Measurements from ENCODE around the gene CCL13.

The CCL13 gene

DNA sequence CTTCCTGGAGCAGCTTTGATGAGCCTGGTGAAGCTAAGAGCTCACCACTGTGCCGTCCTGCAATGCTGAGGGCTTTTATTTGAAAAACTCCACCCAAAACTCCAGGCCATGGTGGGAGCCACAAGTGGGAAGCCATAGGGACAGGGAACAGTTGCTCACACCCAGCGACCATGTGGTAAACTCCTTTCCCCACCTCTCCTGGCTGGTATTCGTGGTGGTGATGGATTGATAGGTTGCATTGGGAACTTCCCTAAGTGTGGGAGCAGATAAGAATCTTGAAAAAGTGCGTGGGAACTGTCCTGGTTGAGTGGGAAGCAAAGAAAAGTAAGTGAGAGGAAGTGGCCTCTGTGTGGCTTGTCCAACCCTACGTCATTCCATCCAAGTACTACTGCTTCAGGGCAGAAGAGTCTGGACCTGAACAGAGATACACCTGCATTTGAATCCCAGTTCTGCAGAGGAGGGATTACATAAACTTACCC is 6.9 kb downstream of the CCL13 start, which contains the start of gene CCL1:
Gene CCL1, minus strand, starts transcription at position 51 of the 479 bp plus-strand sequence. CDS start 72 bp downstream, outside the sequence.
- DNase-seq (ENCODE audit: low read depth in 2 of 2), result no peak

GRCh38 chr17:34364751-34365150 is 8.5 kb downstream of the CCL13 start:
- DNase-seq (ENCODE audit: low read depth in 2 of 2), result no peak

- DNase-seq (ENCODE audit: low read depth in 2 of 2), result no peak
Observed at GRCh38 chr17:34365340-34365739, 9.1 kb downstream of the CCL13 start.

DNA sequence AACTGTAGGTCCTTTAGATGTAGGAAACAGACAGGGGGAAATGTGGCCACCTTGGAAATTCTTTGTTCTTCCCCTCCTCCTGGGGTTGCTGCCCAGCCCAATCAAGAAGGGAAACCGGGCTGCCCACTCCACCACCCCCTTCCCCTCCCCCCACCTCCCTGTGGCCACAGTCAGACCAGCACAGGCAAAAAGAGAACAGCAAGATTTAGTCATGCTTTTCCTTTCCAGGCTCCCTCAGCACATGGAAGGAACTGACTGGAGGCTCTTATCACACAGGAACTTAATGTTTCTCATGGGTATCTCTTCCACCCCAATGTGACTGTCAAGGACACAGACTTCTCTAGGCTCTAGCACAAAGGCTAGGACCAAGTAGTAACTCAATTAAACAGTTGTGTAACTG is 9.7 kb downstream of the CCL13 start:
- no peak for DNase-seq (ENCODE audit: low read depth in 2 of 2)

DNA sequence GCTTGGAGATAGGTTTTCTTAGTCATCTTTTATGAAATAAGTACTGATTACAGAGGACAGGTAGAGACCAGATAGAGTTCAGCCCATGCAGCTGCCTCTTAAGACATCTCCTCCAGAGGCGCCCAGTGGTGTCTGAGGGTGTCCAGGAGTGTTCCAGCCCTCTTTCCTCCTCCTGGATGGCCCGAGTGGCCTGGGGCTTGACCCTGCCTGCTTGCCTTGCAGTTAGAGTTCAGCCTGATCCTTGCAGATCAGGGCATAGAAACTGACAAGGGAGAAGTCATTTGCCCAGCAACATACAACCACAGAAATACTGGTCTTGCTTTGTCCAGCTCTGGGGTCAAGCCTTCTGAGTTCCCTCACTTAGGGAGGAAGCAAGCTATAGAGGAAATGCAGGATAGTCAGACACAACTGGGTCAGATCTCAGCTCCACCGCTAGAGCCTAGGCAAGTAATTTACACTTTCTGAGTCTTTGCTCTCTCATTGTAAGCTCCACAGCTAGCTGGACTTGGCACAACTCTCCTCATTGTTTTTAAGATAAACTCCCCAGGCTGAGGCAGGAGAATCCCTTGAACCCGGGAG is 10.3 kb downstream of the CCL13 start:
- no peak for DNase-seq (ENCODE audit: low read depth in 2 of 2)

DNA sequence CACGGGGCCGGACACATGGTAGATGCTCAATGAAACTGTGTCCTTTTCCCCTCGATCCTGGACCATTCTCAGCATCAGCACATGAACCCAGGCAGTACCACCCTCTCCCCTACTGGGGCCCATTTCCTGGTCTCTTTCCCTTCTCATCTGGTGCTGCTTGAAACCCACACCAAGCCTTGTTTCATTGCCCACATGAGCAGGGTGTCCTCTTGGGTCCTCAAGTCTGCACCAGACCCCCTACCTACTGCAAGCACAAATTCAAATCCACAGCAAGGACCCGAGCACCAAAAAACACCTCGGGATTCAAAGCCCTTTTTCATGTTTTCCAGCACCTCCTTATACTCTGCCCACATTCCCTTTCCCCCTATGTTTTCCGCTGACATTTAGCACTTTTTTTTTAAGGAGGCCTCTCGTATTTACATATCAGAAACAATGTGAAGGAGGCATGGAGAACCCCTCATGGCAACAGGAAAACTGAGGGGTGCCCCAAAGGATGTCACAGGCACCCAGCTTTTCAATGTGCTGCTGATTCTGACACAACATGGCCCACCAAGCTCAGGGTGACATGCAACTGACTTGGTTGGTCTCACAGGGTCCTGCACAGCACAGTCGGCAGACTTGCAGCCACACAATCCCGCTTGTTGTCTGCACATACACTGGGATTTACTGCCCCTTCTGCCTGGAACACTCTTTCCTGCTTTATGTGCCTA is 11.4 kb downstream of the CCL13 start:
- no peak for DNase-seq (ENCODE audit: low read depth in 2 of 2)

- DNase-seq (ENCODE audit: low read depth in 2 of 2), result no peak
Observed at GRCh38 chr17:34368196-34368945, 12.1 kb downstream of the CCL13 start.

GRCh38 chr17:34368946-34369500 is 12.7 kb downstream of the CCL13 start:
- no peak for DNase-seq (ENCODE audit: low read depth in 2 of 2)

- no peak for DNase-seq (ENCODE audit: low read depth in 2 of 2)
Observed at GRCh38 chr17:34369571-34369970, 13.3 kb downstream of the CCL13 start.

GRCh38 chr17:34370376-34370996 is 14.2 kb downstream of the CCL13 start:
- no peak for DNase-seq (ENCODE audit: low read depth in 2 of 2)

DNA sequence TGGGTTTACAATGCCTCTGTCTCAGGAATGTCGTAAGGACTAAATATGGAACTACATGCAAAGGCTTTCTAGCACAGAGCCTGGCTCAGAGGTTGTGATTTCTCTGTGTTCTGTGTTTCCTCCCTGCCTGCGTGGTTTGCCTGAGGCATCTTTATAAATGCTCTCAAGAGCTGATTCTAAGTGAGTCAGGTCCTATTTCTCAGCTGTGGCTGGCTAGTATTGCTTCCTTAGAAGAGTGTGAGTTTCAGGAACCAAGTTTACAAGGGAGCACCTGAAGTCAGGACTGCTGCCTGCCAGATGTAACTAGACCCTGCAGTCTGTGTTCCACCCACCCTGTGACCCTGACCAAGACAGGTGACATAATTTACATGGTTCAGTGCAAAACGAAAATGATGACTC is 14.7 kb downstream of the CCL13 start:
- peak in 1 of 2 donors; percentile 8 for DNase-seq (ENCODE audit: low read depth in 2 of 2)

DNA sequence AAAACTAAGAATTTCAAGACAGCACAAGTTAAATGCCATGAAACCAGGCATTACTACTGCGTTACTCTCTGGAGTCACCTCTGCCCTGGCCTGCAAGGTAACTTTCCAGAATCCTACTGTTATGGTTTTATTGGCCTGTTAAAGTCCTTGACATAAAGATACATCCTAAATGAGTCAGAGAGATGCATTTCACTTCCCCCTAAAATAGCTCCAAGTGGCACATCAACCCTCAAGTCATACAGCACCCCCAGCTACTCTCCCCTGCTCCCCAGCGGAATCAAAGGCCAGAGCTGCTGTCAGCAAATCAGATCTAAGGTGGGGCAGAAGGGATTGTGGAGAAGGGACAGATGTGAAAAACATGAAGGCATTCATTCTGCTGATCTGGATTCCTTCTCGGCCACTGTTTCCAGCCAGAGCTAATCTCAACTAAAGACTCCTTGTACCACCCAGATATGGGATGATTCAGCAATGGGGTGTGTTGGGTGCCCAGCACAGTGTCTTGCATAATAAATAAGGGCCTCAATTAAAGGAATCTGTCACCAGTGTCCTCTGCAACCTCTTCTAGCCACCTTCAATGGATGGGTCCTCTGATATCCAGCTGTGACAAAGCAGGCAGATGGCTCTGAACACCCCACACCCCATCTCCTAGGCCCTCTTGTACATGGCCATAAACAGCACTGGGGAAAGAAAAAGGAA is 15.3 kb downstream of the CCL13 start:
- no peak for DNase-seq (ENCODE audit: low read depth in 2 of 2)

DNA sequence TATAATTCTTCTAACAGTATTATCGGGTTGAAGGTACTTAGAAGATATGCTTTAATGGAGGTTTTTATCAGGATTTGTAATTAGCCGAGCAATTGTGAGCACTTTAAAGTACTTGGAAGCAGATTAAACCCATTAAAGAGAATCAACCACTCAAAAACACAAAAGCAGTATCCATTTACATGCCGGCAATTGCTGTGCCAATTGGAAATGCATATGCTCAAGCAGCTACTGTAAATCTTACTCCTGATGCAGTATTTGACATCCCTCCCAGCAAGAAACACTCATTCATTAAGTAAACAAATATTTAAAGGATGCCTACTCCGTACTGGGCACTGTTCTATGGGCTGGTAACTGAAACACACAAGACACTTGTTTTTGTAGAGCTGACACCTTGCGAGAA is 18.2 kb downstream of the CCL13 start:
- no peak for DNase-seq (ENCODE audit: low read depth in 2 of 2)

GRCh38 chr17:34375426-34375997 is 19.2 kb downstream of the CCL13 start:
- DNase-seq (ENCODE audit: low read depth in 2 of 2), result no peak

DNA sequence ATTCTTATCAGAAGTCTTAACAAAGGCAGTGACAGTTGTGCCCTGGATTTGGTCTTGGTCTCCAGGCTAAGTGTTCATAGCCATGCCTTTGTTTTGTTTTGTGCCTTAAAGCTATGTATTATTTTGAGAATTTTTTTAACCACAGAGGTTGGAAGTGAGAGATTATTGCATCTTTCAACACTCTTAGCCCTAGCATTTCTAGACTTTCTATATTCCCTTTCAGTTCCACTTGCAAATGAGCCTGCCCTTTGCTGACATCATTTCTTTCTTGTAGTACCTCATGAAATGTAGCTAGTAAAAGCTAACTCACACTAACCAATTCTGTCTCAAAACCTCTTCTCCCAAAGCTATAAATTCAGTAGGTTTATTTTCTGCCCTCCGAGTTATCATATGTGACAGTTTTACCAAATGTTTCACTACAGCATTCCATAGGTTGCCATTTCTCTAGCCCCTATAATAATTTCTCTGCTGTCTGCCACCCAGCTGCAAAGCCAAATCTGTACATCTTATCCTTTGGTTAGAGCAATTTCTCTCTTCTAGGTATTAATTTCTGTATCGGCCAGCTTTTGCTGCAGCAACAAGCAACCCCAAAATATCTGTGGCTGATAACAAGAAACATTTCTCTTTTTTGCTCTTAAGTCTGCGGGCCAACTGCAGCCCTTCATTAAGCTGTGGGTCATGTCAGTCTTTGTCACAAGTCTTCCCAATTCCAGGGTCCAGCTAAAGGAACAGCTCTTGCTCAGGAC is 21.0 kb downstream of the CCL13 start:
- no peak for DNase-seq (ENCODE audit: low read depth in 2 of 2)

- peak in 1 of 2 donors; percentile 10 for DNase-seq (ENCODE audit: low read depth in 2 of 2)
Observed at GRCh38 chr17:34378664-34379101, 22.4 kb downstream of the CCL13 start.

GRCh38 chr17:34379868-34380267 is 23.6 kb downstream of the CCL13 start:
- no peak for DNase-seq (ENCODE audit: low read depth in 2 of 2)

DNA sequence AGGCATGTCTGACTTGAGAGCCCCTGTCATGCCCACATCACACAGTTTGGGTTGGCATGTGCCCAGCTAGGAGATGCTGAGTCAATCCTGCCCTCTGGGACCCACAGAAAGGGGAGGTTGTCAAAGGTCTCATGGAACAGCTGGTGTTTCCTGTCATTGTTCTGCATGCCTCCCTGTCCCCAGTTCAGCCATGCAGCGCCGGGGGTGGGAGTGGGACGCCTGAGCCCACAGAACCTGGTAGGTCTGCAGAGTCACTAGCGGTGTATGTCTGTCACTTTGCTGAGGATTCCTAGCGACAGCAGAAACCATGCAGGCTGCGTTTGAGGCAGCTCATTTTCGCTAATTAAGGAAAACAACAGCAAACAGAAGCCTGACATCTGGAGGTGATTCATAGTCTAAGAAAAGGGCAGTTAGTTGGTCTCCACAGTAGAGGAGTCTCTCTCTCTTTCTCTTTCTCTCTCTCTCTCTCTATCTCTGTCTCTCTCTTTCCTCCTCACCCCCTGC is 26.4 kb downstream of the CCL13 start:
- peak; percentile 37 to 54 for DNase-seq (ENCODE audit: low read depth in 2 of 2)

GRCh38 chr17:34383216-34383615 is 26.9 kb downstream of the CCL13 start:
- DNase-seq (ENCODE audit: low read depth in 2 of 2), result no peak

DNA sequence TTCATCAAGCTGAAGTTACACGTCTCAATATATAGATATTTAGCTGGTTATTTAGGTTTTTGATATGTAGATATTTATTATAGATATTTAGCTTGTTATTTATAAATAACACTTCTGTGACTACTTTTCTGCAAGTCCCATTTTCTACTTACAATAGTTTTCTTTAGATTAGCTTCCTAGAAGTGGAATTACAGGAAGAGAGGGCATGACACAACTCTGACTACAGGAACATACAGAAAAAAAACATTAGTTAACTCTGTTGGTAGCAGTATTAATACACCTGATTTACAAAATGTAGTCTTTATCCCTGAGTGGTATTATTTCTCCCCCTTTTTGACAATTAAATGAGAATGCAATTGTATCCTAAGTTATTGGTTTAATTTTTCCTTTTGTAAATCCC is 28.0 kb downstream of the CCL13 start:
- DNase-seq (ENCODE audit: low read depth in 2 of 2), result no peak

All from stimulated activated CD8-positive, alpha-beta memory T cell treated with anti-CD3 and anti-CD28 coated beads, Interleukin-15, amount 100 ng/mL, for 48 hours (primary cell).